ENCODE data around the gene PRICKLE4.
A peak's percentile ranks its signal among the peaks of the same experiment; 100 is the strongest.
"Not testable (repeated sequence)": the region's sequence is repeated elsewhere in the genome, so short reads cannot be mapped to it uniquely, and the experiment has no call there.

The PRICKLE4 gene

GRCh38 chr6:41746107-41746506 lies 34.5 kb upstream of the PRICKLE4 start:
- DNase-seq, result no peak

- no peak for DNase-seq
Measured at GRCh38 chr6:41747256-41748101, 33.1 kb upstream of the PRICKLE4 start, which contains the start of gene PGC. PGC (minus strand) TSS chr6:41747397; CDS start chr6:41747334, 63 bp downstream.

- no peak for DNase-seq
Measured at GRCh38 chr6:41748102-41748477, 32.5 kb upstream of the PRICKLE4 start.

- no peak for DNase-seq
Measured at GRCh38 chr6:41748542-41748941, 32.0 kb upstream of the PRICKLE4 start.

- DNase-seq, result no peak
Measured at GRCh38 chr6:41750374-41750773, 30.2 kb upstream of the PRICKLE4 start.

GRCh38 chr6:41755895-41756294 lies 24.7 kb upstream of the PRICKLE4 start:
- DNase-seq, result no peak

- no peak for DNase-seq
Measured at GRCh38 chr6:41756354-41756753, 24.2 kb upstream of the PRICKLE4 start.

GRCh38 chr6:41757271-41757670 lies 23.3 kb upstream of the PRICKLE4 start:
- DNase-seq, result no peak

- DNase-seq, result no peak
Measured at GRCh38 chr6:41757931-41758640, 22.5 kb upstream of the PRICKLE4 start.

GRCh38 chr6:41758641-41759035 lies 21.9 kb upstream of the PRICKLE4 start:
- DNase-seq, result no peak

- no peak for DNase-seq
Measured at GRCh38 chr6:41759106-41759904, 21.3 kb upstream of the PRICKLE4 start.

GRCh38 chr6:41759905-41760579 lies 20.5 kb upstream of the PRICKLE4 start:
- no peak for DNase-seq

- peak in 1 of 2 experiments; percentile 45 for DNase-seq
Measured at GRCh38 chr6:41763470-41763869, 17.1 kb upstream of the PRICKLE4 start.

GRCh38 chr6:41766043-41766664 lies 14.4 kb upstream of the PRICKLE4 start:
- DNase-seq, result not testable (repeated sequence)

GRCh38 chr6:41767112-41767833 lies 13.3 kb upstream of the PRICKLE4 start:
- DNase-seq, result no peak

GRCh38 chr6:41768545-41769308 lies 11.9 kb upstream of the PRICKLE4 start:
- no peak for DNase-seq

GRCh38 chr6:41769376-41769775 lies 11.2 kb upstream of the PRICKLE4 start:
- no peak for DNase-seq

- DNase-seq, result no peak
Measured at GRCh38 chr6:41770381-41771057, 10.1 kb upstream of the PRICKLE4 start.

GRCh38 chr6:41771058-41771983 lies 9.3 kb upstream of the PRICKLE4 start:
- no peak for DNase-seq
